Measurements from ENCODE around the gene TPPP2.

TPPP2 gene

DNA sequence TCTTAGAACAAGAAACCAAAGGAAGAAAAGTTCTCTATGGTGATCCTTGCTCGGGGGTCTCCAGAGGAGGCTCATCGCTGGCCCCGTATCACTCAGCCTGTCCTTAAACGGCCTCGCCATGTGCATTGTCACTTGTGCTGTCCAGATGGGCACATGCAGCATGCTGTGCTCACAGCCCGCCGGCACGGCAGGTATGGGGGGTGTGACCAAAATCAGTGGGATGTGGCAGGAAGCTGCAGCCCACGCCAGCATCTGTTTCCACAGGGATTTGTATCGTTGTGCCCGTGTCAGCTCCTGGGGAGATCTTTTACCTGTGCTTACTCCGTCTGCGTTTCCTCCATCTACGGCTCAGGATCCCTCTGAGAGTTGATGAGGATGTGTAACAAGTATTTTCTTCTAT, 33.5 kb upstream of the TPPP2 start:
- H4K91ac ChIP-seq (ENCODE audit: low read depth, low read length, poor library complexity), result no peak overlapping the region
- H2AK5ac ChIP-seq (ENCODE audit: low read depth, low read length), result no peak overlapping the region
- H2AFZ ChIP-seq (ENCODE audit: low read length), result no peak overlapping the region
- H3K9me3 ChIP-seq (replicated peaks in 1 of 2; ENCODE audit: control insufficient read depth in 2 of 2, insufficient read depth in 1 of 2, low read depth in 1 of 2, low read length in 2 of 2), result no peaks in the 10 kb centered on the region
- no peak overlapping the region for H2BK5ac ChIP-seq (ENCODE audit: low read length)
- no peaks in the 10 kb centered on the region for H3K79me1 ChIP-seq (ENCODE audit: low read depth, low read length)
- no peak overlapping the region for H3K27ac ChIP-seq (replicated peaks; ENCODE audit: low read length)
- no peak overlapping the region for H2BK120ac ChIP-seq (ENCODE audit: low read depth, low read length)
- H3K14ac ChIP-seq (ENCODE audit: low read length), result no peak overlapping the region
- no peak overlapping the region for H3K23ac ChIP-seq (ENCODE audit: low read depth, low read length, poor library complexity)
- no peak overlapping the region for H3K4me2 ChIP-seq (ENCODE audit: insufficient read depth, low read length, poor library complexity, severe bottlenecking)
- H3K9ac ChIP-seq (ENCODE audit: low read depth, low read length, poor library complexity), result no peak overlapping the region
- no peak overlapping the region for H3K4ac ChIP-seq (ENCODE audit: low read length)
- H3K4me3 ChIP-seq (ENCODE audit: low read length in 2 of 2), result no peak overlapping the region
- no peak overlapping the region for H2BK12ac ChIP-seq (ENCODE audit: low read length)
- no peak overlapping the region for H2BK15ac ChIP-seq (ENCODE audit: low read length)
- H4K8ac ChIP-seq (ENCODE audit: low read depth, low read length), result no peak overlapping the region
- H3K18ac ChIP-seq (ENCODE audit: low read length), result no peak overlapping the region
- peaks cover 34 to 63% of the 10 kb centered on the region in 2 donors for H3K36me3 ChIP-seq (replicated peaks in 1 of 2; ENCODE audit: control insufficient read depth in 2 of 2, insufficient read depth in 2 of 2, low read length in 2 of 2)
- no peak for DNase-seq (ENCODE audit: low spot score)
- H3K27me3 ChIP-seq (ENCODE audit: control insufficient read depth in 3 of 3, insufficient read depth in 3 of 3, low read depth in 1 of 3, low read length in 3 of 3), result no peaks in the 10 kb centered on the region
- no peaks in the 10 kb centered on the region for H3K4me1 ChIP-seq (ENCODE audit: control insufficient read depth in 2 of 2, insufficient read depth in 1 of 2, low read depth in 1 of 2, low read length in 2 of 2)
- no CpG with 5 or more reads among the region's 14 CpGs for WGBS, 2 donors (ENCODE audit: extremely low coverage in 2 of 2, insufficient read length in 2 of 2, insufficient replicate concordance in 1 of 2)

DNA sequence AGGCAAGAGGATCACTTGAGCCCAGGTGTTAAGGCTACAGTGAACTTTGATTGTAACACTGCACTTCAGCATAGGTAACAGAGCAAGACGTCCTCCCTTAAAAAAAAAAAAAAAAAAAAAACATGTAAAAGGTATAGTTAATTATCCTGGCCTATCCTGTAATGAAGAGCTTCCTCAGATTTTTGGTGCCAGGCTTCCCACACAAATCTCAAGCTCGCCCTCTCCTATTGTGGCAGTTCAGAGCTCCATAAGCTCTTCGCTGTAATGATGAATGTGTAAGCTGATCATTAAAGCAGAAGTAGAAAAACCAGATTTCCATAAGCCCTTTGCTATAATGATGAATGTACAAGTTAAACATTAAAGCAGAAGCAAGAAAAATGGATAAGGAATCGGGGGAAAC, 32.9 kb upstream of the TPPP2 start:
- Histone ChIP-seq H2BK120ac (ENCODE audit: low read depth, low read length) (no peak overlapping the region), H3K4me3 (ENCODE audit: low read length in 2 of 2) (no peak overlapping the region), H3K79me1 (ENCODE audit: low read depth, low read length) (no peaks in the 10 kb centered on the region), H3K4me1 (ENCODE audit: control insufficient read depth in 2 of 2, insufficient read depth in 1 of 2, low read depth in 1 of 2, low read length in 2 of 2) (no peaks in the 10 kb centered on the region), H3K23ac (ENCODE audit: low read depth, low read length, poor library complexity) (no peak overlapping the region), H3K4ac (ENCODE audit: low read length) (no peak overlapping the region), H2BK15ac (ENCODE audit: low read length) (no peak overlapping the region), H2AK5ac (ENCODE audit: low read depth, low read length) (no peak overlapping the region), H3K27me3 (ENCODE audit: control insufficient read depth in 3 of 3, insufficient read depth in 3 of 3, low read depth in 1 of 3, low read length in 3 of 3) (no peaks in the 10 kb centered on the region), H4K91ac (ENCODE audit: low read depth, low read length, poor library complexity) (no peak overlapping the region), H4K8ac (ENCODE audit: low read depth, low read length) (no peak overlapping the region), H2BK12ac (ENCODE audit: low read length) (no peak overlapping the region), H3K36me3 (replicated peaks in 1 of 2; ENCODE audit: control insufficient read depth in 2 of 2, insufficient read depth in 2 of 2, low read length in 2 of 2) (peaks cover 31 to 57% of the 10 kb centered on the region in 2 donors), H3K27ac (replicated peaks; ENCODE audit: low read length) (no peak overlapping the region), H3K9me3 (replicated peaks in 1 of 2; ENCODE audit: control insufficient read depth in 2 of 2, insufficient read depth in 1 of 2, low read depth in 1 of 2, low read length in 2 of 2) (no peaks in the 10 kb centered on the region), H3K14ac (ENCODE audit: low read length) (no peak overlapping the region), H2AFZ (ENCODE audit: low read length) (no peak overlapping the region), H3K4me2 (ENCODE audit: insufficient read depth, low read length, poor library complexity, severe bottlenecking) (no peak overlapping the region), H3K18ac (ENCODE audit: low read length) (no peak overlapping the region), H3K9ac (ENCODE audit: low read depth, low read length, poor library complexity) (no peak overlapping the region), H2BK5ac (ENCODE audit: low read length) (no peak overlapping the region)
- no CpG with 5 or more reads among the region's 4 CpGs for WGBS, 2 donors (ENCODE audit: extremely low coverage in 2 of 2, insufficient read length in 2 of 2, insufficient replicate concordance in 1 of 2)
- DNase-seq (ENCODE audit: low spot score), result no peak

DNA sequence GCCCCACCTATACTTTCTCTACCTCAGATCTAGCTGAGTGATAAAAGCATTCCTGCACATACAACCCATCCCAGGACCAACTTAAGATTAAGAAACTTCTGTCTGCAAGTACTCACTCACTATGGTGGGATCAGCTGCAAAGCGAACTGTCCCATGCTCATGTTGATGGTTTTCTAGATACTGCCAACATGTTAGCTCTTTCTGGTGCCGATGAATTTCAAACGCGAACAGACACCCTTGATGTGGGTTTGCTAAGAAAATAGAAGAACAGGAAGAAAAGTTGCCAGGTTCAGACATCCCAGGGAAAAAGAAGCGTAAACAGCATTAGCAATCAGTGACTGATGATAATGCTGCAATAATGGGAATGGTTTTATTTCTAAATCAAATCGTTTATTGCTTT, 32.5 kb upstream of the TPPP2 start:
- Histone ChIP-seq H3K18ac (ENCODE audit: low read length) (no peak overlapping the region), H2BK5ac (ENCODE audit: low read length) (no peak overlapping the region), H3K4me1 (ENCODE audit: control insufficient read depth in 2 of 2, insufficient read depth in 1 of 2, low read depth in 1 of 2, low read length in 2 of 2) (no peaks in the 10 kb centered on the region), H3K27ac (replicated peaks; ENCODE audit: low read length) (no peak overlapping the region), H2AFZ (ENCODE audit: low read length) (no peak overlapping the region), H2AK5ac (ENCODE audit: low read depth, low read length) (no peak overlapping the region), H4K91ac (ENCODE audit: low read depth, low read length, poor library complexity) (no peak overlapping the region), H3K36me3 (replicated peaks in 1 of 2; ENCODE audit: control insufficient read depth in 2 of 2, insufficient read depth in 2 of 2, low read length in 2 of 2) (peaks cover 27 to 53% of the 10 kb centered on the region in 2 donors), H2BK12ac (ENCODE audit: low read length) (no peak overlapping the region), H3K14ac (ENCODE audit: low read length) (no peak overlapping the region), H3K79me1 (ENCODE audit: low read depth, low read length) (no peaks in the 10 kb centered on the region), H3K9me3 (replicated peaks in 1 of 2; ENCODE audit: control insufficient read depth in 2 of 2, insufficient read depth in 1 of 2, low read depth in 1 of 2, low read length in 2 of 2) (no peaks in the 10 kb centered on the region), H3K27me3 (ENCODE audit: control insufficient read depth in 3 of 3, insufficient read depth in 3 of 3, low read depth in 1 of 3, low read length in 3 of 3) (no peaks in the 10 kb centered on the region), H3K4me3 (ENCODE audit: low read length in 2 of 2) (no peak overlapping the region), H3K9ac (ENCODE audit: low read depth, low read length, poor library complexity) (no peak overlapping the region), H3K23ac (ENCODE audit: low read depth, low read length, poor library complexity) (no peak overlapping the region), H2BK15ac (ENCODE audit: low read length) (no peak overlapping the region), H2BK120ac (ENCODE audit: low read depth, low read length) (no peak overlapping the region), H4K8ac (ENCODE audit: low read depth, low read length) (no peak overlapping the region), H3K4ac (ENCODE audit: low read length) (no peak overlapping the region), H3K4me2 (ENCODE audit: insufficient read depth, low read length, poor library complexity, severe bottlenecking) (no peak overlapping the region)
- no peak for DNase-seq (ENCODE audit: low spot score)
- no CpG with 5 or more reads among the region's 6 CpGs for WGBS, 2 donors (ENCODE audit: extremely low coverage in 2 of 2, insufficient read length in 2 of 2, insufficient replicate concordance in 1 of 2)

DNA sequence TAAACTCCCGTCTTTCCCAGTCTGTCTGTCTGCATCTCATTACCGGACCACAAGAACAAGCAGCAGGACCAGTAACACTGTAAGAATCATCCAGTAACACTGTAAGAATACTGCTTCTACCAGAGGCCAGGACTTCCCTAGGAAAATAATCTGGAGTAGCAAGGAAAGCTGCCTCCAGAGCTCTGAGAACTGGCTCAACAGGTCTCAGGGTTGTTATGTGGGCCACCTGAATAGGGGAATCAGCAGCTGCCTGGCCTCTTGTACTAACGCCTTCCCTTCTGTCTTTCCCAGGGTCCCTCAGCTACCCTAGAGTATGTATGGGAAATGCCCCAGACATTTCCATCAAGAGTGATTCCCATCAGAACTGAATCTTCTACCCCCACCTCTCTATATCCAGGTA, 31.9 kb upstream of the TPPP2 start:
- H2AK5ac ChIP-seq (ENCODE audit: low read depth, low read length), result no peak overlapping the region
- no peak overlapping the region for H2BK5ac ChIP-seq (ENCODE audit: low read length)
- no peaks in the 10 kb centered on the region for H3K27me3 ChIP-seq (ENCODE audit: control insufficient read depth in 3 of 3, insufficient read depth in 3 of 3, low read depth in 1 of 3, low read length in 3 of 3)
- no peak overlapping the region for H2BK120ac ChIP-seq (ENCODE audit: low read depth, low read length)
- H3K27ac ChIP-seq (replicated peaks; ENCODE audit: low read length), result no peak overlapping the region
- no peaks in the 10 kb centered on the region for H3K9me3 ChIP-seq (replicated peaks in 1 of 2; ENCODE audit: control insufficient read depth in 2 of 2, insufficient read depth in 1 of 2, low read depth in 1 of 2, low read length in 2 of 2)
- H2AFZ ChIP-seq (ENCODE audit: low read length), result no peak overlapping the region
- H3K4me1 ChIP-seq (ENCODE audit: control insufficient read depth in 2 of 2, insufficient read depth in 1 of 2, low read depth in 1 of 2, low read length in 2 of 2), result no peaks in the 10 kb centered on the region
- no peak overlapping the region for H3K18ac ChIP-seq (ENCODE audit: low read length)
- H2BK15ac ChIP-seq (ENCODE audit: low read length), result no peak overlapping the region
- no peak overlapping the region for H3K14ac ChIP-seq (ENCODE audit: low read length)
- H3K4me3 ChIP-seq (ENCODE audit: low read length in 2 of 2), result no peak overlapping the region
- no peak for DNase-seq (ENCODE audit: low spot score)
- H3K79me1 ChIP-seq (ENCODE audit: low read depth, low read length), result no peaks in the 10 kb centered on the region
- no peak overlapping the region for H3K4me2 ChIP-seq (ENCODE audit: insufficient read depth, low read length, poor library complexity, severe bottlenecking)
- no peak overlapping the region for H4K8ac ChIP-seq (ENCODE audit: low read depth, low read length)
- H3K4ac ChIP-seq (ENCODE audit: low read length), result no peak overlapping the region
- H3K36me3 ChIP-seq (replicated peaks in 1 of 2; ENCODE audit: control insufficient read depth in 2 of 2, insufficient read depth in 2 of 2, low read length in 2 of 2), result peaks cover 23 to 47% of the 10 kb centered on the region in 2 donors
- no peak overlapping the region for H3K9ac ChIP-seq (ENCODE audit: low read depth, low read length, poor library complexity)
- H4K91ac ChIP-seq (ENCODE audit: low read depth, low read length, poor library complexity), result no peak overlapping the region
- no peak overlapping the region for H3K23ac ChIP-seq (ENCODE audit: low read depth, low read length, poor library complexity)
- WGBS, 2 donors (ENCODE audit: extremely low coverage in 2 of 2, insufficient read length in 2 of 2, insufficient replicate concordance in 1 of 2), result no CpG with 5 or more reads among the region's 3 CpGs
- H2BK12ac ChIP-seq (ENCODE audit: low read length), result no peak overlapping the region

Data from neuronal stem cell (in vitro differentiated cells).